ENCODE results near the gene THSD7B.
"Not testable (repeated sequence)": the region's sequence is repeated elsewhere in the genome, so short reads cannot be mapped to it uniquely, and the experiment has no call there.

The THSD7B gene

GRCh38 chr2:136957044-136957443 lies 191.7 kb downstream of the THSD7B start:
- DNase-seq (ENCODE audit: low spot score): no peak

- no peak for DNase-seq (ENCODE audit: low spot score)
Measured at GRCh38 chr2:136962105-136962725, 196.9 kb downstream of the THSD7B start.

- DNase-seq (ENCODE audit: low spot score): no peak
Measured at GRCh38 chr2:136966485-136966884, 201.1 kb downstream of the THSD7B start.

- DNase-seq (ENCODE audit: low spot score): no peak
Measured at GRCh38 chr2:136980303-136980702, 215.0 kb downstream of the THSD7B start.

GRCh38 chr2:136981689-136982088 lies 216.3 kb downstream of the THSD7B start:
- not testable (repeated sequence) for DNase-seq (ENCODE audit: low spot score)

GRCh38 chr2:136985044-136985443 lies 219.7 kb downstream of the THSD7B start:
- DNase-seq (ENCODE audit: low spot score): no peak

GRCh38 chr2:136986605-136987221 lies 221.4 kb downstream of the THSD7B start:
- DNase-seq (ENCODE audit: low spot score): no peak

- no peak for DNase-seq (ENCODE audit: low spot score)
Measured at GRCh38 chr2:136990316-136990715, 225.0 kb downstream of the THSD7B start.

GRCh38 chr2:136994793-136995192 lies 229.4 kb downstream of the THSD7B start:
- no peak for DNase-seq (ENCODE audit: low spot score)

GRCh38 chr2:136997557-136997956 lies 232.2 kb downstream of the THSD7B start:
- DNase-seq (ENCODE audit: low spot score): no peak

- DNase-seq (ENCODE audit: low spot score): no peak
Measured at GRCh38 chr2:137000811-137001210, 235.5 kb downstream of the THSD7B start.

GRCh38 chr2:137002896-137003295 lies 237.6 kb downstream of the THSD7B start:
- DNase-seq (ENCODE audit: low spot score): no peak

GRCh38 chr2:137005210-137005609 lies 239.9 kb downstream of the THSD7B start:
- DNase-seq (ENCODE audit: low spot score): no peak

- DNase-seq (ENCODE audit: low spot score): no peak
Measured at GRCh38 chr2:137007938-137008337, 242.6 kb downstream of the THSD7B start.

GRCh38 chr2:137009953-137010352 lies 244.6 kb downstream of the THSD7B start:
- no peak for DNase-seq (ENCODE audit: low spot score)

GRCh38 chr2:137020452-137021196 lies 255.3 kb downstream of the THSD7B start:
- no peak for DNase-seq (ENCODE audit: low spot score)

GRCh38 chr2:137021763-137022162 lies 256.4 kb downstream of the THSD7B start:
- no peak for DNase-seq (ENCODE audit: low spot score)

GRCh38 chr2:137023205-137023604 lies 257.9 kb downstream of the THSD7B start:
- no peak for DNase-seq (ENCODE audit: low spot score)

- DNase-seq (ENCODE audit: low spot score): no peak
Measured at GRCh38 chr2:137031731-137032130, 266.4 kb downstream of the THSD7B start.

GRCh38 chr2:137036619-137037018 lies 271.3 kb downstream of the THSD7B start:
- no peak for DNase-seq (ENCODE audit: low spot score)

- DNase-seq (ENCODE audit: low spot score): no peak
Measured at GRCh38 chr2:137039482-137040152, 274.3 kb downstream of the THSD7B start.

- no peak for DNase-seq (ENCODE audit: low spot score)
Measured at GRCh38 chr2:137047369-137047768, 282.0 kb downstream of the THSD7B start.

- no peak for DNase-seq (ENCODE audit: low spot score)
Measured at GRCh38 chr2:137048455-137048854, 283.1 kb downstream of the THSD7B start.
